Panc1 (cell line): Measurements from ENCODE around the gene TFB1M.

ENCODE experiments used
- POLR2AphosphoS5 ChIP-seq: IDR thresholded peaks from 2 replicates; pipeline ENCODE4 v1.6.1; 2012; ENCODE audit warnings: mild to moderate bottlenecking, low read depth, low read length, moderate library complexity
- TCF7L2 ChIP-seq: IDR thresholded peaks from 2 replicates; pipeline ENCODE4 v1.6.1; 2011; ENCODE audit warnings: mild to moderate bottlenecking, low read depth, low read length, inconsistent platforms
- TF ChIP-seq, protein P1 (sequence below): fragments of 450-650 bp; IDR thresholded peaks from 2 replicates; pipeline ENCODE4 v1.5.1; 2017; ENCODE audit warnings: mild to moderate bottlenecking
- TF ChIP-seq, protein P2 (sequence below), 2 experiments: IDR thresholded peaks; 2 replicates each; pipeline ENCODE4 v1.6.1; 2011 to 2012; ENCODE audit warnings: low read depth in 2 of 2, control low read depth in 1 of 2, low read length in 1 of 2, mild to moderate bottlenecking in 1 of 2, moderate library complexity in 1 of 2; ENCODE audit not compliant: insufficient read depth in 1 of 2

DNA sequence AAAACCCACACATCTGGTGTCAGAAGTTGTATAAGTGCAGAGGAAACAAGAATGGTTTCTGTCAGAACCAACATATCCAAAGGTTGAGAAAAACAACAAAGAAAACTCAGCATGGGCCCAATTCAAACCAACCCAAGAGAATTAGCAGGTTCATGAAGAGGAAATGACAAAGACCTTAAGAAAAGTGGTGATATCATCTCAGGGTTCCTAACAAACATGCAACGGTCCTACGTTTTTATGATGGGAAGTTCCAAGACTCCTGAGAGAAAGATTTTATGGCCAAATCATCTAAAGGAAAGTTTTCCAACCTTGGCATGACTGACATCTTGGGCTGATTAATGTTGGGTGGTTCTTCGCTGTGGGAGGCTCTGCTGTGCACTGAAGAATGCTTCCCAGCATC, 23.0 kb downstream of the TFB1M start:
- TF ChIP-seq, protein P1, sequence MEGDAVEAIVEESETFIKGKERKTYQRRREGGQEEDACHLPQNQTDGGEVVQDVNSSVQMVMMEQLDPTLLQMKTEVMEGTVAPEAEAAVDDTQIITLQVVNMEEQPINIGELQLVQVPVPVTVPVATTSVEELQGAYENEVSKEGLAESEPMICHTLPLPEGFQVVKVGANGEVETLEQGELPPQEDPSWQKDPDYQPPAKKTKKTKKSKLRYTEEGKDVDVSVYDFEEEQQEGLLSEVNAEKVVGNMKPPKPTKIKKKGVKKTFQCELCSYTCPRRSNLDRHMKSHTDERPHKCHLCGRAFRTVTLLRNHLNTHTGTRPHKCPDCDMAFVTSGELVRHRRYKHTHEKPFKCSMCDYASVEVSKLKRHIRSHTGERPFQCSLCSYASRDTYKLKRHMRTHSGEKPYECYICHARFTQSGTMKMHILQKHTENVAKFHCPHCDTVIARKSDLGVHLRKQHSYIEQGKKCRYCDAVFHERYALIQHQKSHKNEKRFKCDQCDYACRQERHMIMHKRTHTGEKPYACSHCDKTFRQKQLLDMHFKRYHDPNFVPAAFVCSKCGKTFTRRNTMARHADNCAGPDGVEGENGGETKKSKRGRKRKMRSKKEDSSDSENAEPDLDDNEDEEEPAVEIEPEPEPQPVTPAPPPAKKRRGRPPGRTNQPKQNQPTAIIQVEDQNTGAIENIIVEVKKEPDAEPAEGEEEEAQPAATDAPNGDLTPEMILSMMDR: no peak
- TF ChIP-seq, protein P2, sequence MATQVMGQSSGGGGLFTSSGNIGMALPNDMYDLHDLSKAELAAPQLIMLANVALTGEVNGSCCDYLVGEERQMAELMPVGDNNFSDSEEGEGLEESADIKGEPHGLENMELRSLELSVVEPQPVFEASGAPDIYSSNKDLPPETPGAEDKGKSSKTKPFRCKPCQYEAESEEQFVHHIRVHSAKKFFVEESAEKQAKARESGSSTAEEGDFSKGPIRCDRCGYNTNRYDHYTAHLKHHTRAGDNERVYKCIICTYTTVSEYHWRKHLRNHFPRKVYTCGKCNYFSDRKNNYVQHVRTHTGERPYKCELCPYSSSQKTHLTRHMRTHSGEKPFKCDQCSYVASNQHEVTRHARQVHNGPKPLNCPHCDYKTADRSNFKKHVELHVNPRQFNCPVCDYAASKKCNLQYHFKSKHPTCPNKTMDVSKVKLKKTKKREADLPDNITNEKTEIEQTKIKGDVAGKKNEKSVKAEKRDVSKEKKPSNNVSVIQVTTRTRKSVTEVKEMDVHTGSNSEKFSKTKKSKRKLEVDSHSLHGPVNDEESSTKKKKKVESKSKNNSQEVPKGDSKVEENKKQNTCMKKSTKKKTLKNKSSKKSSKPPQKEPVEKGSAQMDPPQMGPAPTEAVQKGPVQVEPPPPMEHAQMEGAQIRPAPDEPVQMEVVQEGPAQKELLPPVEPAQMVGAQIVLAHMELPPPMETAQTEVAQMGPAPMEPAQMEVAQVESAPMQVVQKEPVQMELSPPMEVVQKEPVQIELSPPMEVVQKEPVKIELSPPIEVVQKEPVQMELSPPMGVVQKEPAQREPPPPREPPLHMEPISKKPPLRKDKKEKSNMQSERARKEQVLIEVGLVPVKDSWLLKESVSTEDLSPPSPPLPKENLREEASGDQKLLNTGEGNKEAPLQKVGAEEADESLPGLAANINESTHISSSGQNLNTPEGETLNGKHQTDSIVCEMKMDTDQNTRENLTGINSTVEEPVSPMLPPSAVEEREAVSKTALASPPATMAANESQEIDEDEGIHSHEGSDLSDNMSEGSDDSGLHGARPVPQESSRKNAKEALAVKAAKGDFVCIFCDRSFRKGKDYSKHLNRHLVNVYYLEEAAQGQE (IDR thresholded peaks at IDR 0.05; ENCODE audit: insufficient read depth in 1 of 2, low read depth in 2 of 2, low read length in 1 of 2): no peak
- no peak for TF ChIP-seq TCF7L2
- no peak for TF ChIP-seq POLR2AphosphoS5
